Skeletal muscle cell (primary cell): ENCODE data around the gene DDA1.
"Not testable (repeated sequence)": the region's sequence is repeated elsewhere in the genome, so short reads cannot be mapped to it uniquely, and the experiment has no call there.

Experiments used
- DNase-seq: peaks from one replicate; pipeline ENCODE4 v3.0.0-alpha.2; 2010; ENCODE audit warnings: low read depth
- H3K4me3 ChIP-seq: 2 replicates; pipeline ENCODE4 v1.5.1; 2011; ENCODE audit warnings: low read depth, mild to moderate bottlenecking, control low read depth, low read length, moderate library complexity

DDA1 gene

DNA sequence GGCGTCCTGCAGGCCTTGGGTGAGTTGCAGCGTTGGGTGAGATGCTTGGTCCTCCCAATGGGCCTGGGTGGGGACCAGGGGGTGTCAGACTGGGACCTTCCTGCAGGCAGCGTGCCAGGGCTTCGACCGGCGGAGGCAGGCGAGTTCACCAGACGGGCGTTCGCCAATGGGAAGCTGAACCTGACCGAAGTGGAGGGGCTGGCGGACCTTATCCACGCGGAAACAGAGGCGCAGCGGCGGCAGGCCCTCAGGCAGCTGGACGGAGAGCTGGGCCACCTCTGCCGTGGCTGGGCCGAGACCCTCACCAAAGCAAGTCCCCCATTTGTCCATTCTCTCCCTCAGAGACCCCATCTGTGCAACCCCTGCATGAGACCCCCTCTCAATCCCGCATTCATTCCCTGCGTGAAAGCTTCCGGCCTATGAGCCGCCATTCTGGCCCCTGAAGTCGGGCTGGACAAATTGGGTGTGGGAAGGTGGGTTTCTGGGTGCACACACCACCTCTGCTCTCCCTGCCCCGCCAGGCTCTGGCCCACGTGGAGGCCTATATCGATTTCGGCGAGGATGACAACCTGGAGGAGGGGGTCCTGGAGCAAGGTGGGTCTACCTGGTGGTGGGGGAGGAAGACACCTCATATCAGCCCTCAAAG lies 29.2 kb downstream of the DDA1 start:
- peak overlapping the region; percentile 69 for H3K4me3 ChIP-seq

DNA sequence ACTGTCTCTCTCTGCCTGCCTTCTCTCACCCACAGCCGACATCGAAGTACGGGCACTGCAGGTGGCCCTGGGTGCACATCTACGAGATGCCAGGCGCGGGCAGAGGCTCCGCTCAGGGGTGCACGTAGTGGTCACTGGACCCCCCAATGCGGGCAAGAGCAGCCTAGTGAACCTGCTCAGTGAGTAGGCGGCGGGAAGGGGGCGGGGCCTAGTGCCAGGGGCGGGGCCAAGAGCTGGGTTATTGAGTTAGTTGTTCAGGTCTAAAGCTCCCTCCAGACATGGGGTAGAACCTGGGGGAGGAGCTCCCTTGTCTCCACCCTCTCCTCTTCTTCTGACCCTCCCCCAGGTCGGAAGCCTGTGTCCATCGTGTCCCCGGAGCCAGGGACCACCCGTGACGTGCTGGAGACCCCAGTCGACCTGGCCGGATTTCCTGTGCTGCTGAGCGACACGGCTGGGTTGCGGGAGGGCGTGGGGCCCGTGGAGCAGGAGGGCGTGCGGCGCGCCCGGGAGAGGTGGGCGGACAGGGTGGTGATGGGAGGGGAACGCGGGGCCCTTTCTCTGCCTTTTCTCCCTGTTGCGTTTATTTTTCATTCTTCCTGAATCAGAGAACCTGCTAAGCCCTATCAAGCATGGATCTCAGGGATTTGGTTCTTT lies 29.9 kb downstream of the DDA1 start:
- no peak overlapping the region for H3K4me3 ChIP-seq
- no peak for DNase-seq

More for the DNA sequence above, 29.2 kb downstream of the DDA1 start:
- no peak for DNase-seq

DNA sequence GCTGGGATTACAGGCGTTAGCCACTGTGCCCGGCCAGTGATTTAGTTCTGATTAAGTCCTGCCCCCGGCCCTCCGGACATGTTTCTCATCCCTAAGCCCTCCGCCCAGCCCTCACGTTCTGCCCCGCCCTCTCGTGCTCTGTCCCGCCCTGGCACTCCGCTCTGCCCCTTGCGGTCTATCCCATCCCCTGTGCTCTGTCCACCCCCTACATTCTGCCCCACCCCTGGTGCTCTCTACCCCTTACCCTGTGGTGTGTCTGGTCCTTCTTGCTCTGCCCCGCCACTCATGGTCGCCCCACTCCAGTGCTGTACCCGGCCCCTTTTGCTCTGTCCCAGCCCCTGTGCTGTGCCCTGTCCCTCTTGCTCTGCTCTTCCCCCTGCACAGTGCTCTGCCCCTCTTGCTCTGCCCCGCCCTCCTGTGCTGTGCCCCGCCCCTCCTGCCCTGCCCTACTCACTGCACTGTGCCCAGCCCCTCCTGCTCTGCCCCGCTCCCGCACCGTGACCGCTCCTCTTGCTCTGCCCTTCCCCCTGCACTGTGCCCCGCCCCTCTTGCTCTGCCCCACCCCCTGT lies 31.0 kb downstream of the DDA1 start:
- DNase-seq = no peak
- no peak overlapping the region for H3K4me3 ChIP-seq

DNA sequence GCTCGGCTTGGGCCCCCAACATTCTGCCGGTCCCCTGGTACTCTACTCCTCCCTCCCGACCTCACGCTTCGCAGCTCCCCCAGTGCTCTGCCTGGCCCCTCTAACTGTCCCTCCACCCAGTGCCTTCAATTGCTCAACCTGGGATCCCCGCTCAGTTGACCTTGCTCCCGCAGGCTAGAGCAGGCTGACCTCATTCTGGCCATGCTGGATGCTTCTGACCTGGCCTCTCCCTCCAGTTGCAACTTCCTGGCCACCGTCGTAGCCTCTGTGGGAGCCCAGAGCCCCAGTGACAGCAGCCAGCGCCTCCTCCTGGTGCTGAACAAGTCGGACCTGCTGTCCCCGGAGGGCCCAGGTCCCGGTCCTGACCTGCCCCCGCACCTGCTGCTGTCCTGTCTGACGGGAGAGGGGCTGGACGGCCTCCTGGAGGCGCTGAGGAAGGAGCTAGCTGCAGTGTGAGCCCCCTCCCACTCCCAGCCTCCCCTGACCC lies 31.6 kb downstream of the DDA1 start:
- no peak for DNase-seq
- H3K4me3 ChIP-seq = no peak overlapping the region

DNA sequence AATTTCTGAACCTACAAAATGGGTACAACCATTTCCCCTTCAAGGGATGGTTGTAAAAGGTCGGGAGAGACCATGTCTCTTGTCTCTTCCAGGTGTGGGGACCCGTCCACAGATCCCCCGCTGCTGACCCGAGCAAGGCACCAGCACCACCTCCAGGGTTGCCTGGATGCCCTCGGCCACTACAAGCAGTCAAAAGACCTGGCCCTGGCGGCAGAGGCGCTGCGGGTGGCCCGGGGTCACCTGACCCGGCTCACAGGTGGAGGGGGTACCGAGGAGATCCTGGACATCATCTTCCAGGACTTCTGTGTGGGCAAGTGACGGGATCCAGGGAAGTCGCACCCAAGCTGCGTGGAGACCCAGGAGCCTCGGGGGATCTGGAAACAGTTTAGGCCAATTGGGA lies 32.0 kb downstream of the DDA1 start:
- DNase-seq = no peak

DNA sequence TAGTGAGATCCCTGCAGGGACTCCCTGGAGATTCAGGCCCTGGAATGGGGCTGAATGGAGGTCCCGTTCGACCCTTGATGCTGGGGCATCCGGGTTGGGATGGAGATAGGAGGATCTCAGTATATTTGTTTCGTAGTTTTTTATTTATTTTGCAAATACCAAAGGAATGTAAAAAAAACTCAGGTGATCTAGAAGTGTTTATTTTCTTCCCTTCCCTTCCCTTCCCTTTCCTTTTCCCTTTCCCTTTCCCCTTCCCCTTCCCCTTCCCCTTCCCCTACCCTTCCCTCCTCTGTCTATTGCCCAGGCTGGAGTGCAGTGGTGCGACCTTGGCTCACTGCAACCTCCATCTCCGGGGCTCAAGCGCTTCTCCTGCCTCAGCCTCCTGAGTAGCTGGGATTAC lies 32.5 kb downstream of the DDA1 start:
- no peak overlapping the region for H3K4me3 ChIP-seq
- no peak for DNase-seq

More for the DNA sequence above, 32.0 kb downstream of the DDA1 start:
- no peak overlapping the region for H3K4me3 ChIP-seq

DNA sequence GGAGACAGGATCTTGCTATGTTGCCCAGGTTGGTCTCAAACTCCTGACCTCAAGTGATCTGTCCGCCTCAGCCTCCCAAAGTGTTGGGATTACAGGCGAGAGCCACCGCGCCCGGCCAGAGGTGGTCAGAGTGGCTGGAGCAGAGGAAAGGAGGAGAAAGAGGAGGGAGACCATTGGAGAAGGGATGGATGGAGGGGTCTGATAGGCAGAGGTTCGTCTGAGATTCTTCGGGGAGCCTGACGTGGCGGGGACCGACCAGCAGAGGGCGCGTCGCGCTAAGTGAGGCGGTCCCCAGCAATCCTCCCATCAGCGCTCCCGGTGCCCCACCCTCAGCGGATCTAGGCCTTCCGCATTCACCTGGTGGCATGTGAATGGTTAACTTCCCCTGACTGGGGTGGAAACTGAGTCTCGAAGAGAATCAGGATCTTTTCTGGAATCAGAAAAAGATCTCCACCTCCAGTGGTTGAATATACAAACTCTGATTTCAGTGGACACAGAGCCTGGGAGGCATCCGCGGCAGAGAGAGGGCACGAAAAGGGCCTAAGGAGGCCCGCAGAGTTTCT lies 36.8 kb downstream of the DDA1 start:
- no peak for DNase-seq
- no peak overlapping the region for H3K4me3 ChIP-seq

DNA sequence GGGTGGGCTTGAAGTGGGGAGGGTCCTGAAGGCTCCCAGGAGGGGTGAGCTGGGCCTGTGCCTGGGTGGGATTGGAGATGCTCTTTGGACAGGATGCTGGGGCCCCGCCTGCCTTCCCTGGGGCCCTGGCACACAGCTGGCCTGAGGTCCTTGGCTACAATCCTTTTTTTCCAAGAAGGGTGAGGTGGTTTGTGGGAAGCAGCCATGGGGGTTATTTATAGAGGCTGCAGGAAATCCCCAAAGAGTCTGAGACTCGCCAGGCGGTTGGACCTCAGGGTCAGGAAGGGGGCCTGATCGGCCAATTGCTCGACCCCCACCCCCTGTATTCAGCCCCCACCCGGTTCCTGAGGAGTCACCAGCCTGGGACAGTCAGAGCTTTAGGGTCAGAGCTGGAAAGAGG lies 38.0 kb downstream of the DDA1 start:
- DNase-seq = no peak
- H3K4me3 ChIP-seq = no peak overlapping the region

DNA sequence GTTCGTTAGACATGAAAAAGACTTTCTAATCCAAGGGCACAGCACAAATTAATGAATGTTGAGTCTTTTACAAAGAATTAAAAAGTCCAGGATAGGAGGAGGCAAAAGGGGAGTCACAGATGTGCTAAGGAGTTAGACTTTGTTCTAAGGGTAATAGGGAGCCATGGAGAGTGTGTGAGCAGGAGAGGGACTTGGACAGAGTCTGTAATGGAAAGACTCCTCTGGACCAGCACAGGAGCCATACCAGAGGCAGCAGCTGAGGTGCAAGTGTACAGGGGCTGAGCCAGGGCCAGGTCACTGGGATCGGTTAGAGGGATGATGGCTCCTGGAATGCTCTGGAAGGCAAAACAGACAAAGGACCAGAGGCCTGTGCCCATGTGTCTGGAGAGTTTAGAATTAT lies 38.5 kb downstream of the DDA1 start:
- H3K4me3 ChIP-seq = no peak overlapping the region
- no peak for DNase-seq

DNA sequence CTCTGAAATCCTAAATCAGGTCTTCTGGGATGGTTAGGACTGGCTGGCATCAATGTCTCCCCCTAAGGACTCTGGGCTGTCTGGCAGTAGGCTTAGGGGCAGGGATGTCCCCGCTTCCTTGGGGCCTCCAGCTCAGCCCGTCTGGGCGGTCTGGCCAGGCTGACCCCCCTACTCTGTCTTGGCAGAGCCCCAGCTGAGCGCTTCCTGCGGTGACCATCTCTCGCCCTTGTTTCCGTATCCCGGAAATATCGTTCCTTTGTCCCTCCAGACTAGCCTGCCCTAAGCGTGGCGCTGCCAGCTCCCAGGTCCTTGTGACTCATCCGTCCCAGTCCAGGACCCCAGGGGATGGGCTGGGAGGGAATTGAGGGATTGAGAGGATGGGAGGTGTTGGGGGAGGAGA lies 39.3 kb downstream of the DDA1 start:
- DNase-seq = no peak
- H3K4me3 ChIP-seq = no peak overlapping the region

DNA sequence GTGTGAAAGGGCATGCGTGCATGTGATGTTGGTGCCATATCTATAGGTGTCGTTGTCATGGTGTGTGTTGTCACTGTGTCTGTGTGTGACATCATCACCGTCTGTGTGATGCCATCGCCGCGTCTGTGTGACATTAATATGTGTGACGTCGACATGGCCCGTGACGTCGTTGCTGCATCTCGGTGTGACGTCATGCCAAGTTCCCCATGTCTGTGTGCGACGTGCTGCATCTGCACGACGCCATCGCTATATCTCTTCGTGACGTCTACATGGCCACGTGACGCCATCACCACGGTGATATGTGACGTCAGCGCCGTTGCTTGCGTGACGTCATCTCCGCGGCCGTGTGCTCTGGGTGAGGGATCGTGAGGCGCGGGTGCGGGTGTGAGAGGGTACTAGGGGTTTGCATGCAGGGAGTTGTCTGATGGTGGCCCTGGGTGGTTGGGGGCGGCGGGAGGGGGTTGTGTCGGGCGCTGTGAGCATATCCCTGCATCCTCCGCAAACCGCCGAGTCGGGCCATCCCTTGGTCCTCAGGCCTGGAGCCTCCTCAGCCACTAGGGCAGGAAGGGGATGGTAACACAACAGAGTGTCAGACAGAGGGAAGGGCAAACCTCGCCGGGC lies 42.6 kb downstream of the DDA1 start:
- no peak overlapping the region for H3K4me3 ChIP-seq
- DNase-seq = no peak

DNA sequence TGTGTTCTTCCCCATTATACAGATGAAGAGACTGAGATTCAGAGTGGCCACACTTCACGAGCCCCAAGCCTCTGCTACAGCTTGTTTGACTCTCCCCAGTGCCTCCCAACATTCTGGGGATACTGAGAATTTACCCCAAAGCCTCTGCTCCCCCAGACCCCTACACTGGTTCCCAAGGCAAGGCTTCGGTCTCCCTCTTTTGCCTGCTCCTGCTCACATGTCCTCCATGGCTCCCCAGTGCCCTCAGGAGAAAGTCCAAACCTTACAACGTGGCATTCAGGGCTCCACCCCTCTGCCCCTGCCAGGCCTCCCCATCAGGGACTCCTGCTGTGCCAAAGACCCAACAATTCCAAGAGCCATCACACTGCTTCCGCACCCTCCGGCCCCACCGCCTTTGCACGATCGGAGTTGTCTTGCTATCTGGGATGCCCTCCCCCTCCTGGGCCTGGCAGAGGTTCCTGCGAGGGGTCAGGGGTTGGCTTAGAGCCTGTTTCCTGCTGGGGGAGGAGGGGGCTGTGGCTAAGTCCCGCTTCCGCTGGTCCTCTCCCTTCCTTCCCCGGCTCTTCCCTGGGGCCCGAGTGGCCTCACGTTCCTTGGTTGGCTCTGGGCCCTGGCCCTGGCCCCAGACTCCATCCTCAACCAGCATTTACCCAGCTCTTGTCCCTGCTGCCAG lies 43.4 kb downstream of the DDA1 start:
- no peak for DNase-seq
- no peak overlapping the region for H3K4me3 ChIP-seq

DNA sequence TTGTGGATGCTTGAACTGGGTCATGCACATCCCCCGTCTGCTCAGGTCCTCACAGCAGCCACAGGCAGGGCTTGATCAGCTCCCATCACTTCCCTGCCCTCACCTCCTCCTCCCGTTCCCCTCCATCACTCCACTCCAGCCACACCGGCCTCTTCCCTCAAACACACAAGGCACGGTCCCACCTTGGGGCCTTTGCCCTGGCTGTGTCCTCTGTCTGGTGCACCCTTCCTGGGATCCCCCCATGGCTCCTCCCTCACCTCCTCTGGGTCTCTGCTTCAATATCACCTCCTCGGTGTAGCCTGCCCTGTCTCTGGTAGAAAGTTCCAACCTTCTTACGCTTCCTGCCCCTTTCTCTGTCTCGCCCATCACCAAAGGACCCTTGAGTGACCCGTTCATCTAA lies 44.0 kb downstream of the DDA1 start:
- no peak for DNase-seq
- no peak overlapping the region for H3K4me3 ChIP-seq

DNA sequence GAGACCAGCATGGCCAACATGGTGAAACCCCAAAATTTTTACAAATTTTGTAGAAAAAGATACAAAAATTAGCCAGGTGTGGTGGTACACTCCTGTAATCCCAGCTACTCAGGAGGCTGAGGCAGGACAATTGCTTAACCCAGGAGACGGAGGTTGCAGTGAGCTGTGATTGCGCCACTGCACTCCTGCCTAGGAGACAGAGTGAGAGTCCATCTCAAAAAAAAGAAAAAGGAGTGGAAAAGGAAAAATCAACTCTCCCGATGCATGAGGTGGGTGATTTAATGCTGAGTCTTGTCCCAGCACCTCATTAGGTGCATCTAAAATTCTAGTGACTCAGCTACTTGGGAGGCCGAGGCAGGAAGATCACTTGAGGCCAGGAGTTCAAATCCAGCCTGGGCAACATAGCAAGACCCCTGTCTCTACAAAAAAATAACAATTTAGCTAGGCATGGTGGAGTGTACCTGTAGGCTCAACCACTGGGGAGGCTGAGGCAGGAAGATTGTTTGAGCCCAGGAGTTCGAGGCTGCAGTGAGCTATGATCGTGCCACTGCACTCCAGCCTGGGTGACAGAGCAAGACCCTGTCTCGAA lies 47.8 kb downstream of the DDA1 start:
- DNase-seq = no peak
- no peak overlapping the region for H3K4me3 ChIP-seq

DNA sequence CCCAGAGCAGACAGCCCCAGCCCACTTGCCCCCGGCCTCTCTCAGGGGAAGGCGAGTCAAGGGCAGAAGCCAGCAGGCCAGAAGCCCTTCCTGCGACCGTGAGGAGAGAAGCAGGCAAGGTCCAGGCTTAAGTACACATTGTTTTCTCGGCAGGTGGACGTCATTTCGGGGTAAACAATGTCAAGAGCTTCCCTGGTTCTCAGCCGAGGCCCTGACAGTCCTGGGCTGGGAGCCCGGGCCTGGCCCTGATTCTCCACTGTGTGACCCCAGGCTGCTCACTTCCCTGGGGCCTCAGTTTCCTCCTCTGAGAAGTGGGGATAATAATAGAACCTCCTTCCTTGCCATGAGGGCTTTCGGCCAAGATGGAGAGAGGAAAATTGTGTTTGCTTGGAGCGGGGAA lies 48.4 kb downstream of the DDA1 start:
- no peak for DNase-seq
- H3K4me3 ChIP-seq = no peak overlapping the region

DNA sequence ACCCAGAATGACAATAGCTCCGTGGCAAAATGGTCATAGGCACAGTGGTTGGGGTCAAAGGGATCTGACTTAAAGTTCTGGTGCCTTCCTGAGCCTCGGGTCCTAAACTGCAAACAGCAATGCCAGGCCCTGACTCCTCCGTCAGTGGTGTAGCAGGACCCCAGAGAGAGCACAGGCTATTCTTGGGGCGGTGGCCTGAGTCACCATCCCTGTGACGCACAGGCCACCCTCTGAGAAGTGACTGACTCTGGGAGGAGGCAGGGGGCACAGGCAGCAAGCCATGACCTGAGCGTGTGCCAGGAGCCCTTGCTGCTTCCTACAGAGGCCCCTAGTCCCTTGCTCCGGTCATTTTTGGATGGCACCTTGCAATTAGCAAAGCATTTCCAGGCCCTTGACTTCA lies 49.0 kb downstream of the DDA1 start:
- DNase-seq = no peak

DNA sequence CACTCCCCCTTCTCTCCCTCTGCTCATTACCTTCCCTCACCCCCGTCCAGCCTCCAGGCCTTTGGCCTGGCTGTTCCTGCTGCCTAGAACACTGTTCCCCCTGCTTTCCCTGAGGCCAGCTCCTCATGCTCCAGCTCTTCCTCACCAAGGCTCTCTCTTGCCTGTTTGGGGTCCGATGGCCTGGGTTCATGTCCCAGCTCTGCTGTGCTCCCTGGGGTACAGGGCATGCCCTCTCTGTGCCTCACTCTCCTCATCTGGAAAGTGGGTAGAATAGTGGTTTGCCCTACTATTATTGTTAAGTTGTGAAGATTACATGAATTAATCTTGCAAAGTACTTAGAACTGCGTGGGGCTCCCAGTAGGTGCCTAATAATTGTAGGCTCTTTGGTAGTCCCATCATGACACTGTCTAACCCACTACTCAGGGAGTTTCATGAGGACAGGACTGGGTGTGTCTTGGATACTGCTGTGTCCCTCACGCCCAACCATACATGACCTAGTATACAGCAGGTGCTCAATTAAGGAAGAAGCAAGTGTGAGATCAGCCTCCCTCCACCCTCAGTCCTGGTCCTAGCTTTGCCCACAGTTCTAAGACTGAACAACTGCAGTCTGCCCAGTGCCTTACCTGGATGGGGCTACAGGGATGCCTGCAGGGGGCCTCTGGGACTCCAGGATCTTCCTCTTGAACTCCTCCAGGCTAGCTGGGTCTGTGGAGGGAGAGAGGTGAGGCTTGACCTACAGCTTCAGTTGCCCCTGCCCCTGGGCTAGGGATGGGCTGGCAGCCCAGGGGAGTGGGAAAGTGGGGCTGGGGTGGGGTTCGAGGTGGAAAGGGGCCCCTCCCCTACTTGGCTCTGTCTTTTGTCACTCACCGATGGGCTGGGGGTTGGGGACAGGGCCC lies 50.8 kb downstream of the DDA1 start:
- no peak overlapping the region for H3K4me3 ChIP-seq
- no peak for DNase-seq

More for the DNA sequence above, 49.0 kb downstream of the DDA1 start:
- H3K4me3 ChIP-seq = no peak overlapping the region

DNA sequence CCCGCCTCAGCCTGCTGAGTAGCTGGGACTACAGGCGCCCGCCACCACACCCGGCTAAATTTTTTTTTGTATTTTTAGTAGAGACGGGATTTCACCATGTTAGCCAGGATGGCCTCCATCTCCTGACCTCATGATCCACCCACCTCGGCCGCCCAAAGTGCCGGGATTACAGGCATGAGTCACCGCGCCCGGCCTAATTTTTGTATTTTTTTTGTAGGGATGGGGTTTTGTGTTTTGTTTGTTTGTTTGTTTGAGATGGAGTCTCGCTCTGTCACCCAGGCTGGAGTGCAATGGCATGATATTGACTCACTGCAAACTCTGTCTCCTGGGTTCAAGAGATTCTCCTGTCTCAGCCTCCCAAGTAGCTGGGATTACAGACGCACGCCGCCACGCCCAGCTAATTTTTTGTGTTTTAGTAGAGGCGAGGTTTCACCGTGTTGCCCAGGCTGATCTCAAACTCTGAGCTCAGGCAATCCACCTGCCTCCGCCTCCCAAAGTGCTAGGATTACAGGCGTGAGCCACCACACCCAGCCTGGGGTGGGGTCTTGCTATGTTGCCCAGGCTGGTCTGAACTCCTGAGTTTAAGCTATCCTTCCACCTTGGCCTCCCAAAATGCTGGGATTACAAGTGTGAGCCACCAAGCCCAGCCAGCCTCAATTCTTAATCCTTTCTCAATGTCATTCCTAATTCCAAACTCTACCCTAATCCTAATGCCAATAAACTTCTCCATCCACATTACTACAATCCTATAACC lies 54.7 kb downstream of the DDA1 start:
- DNase-seq, H3K4me3 ChIP-seq: not testable (repeated sequence)
